ENCODE data around the gene PRDM16. TPM values are rescaled to one million over a fixed set of nuclear protein-coding genes. Genes with fewer than 3 reads are reported as not detected.

PRDM16 gene
- total RNA-seq, 1 experiment from 2014 or later = 1.6 TPM

- TF ChIP-seq PREB (CRISPR knock-in tag; IDR thresholded peaks at IDR 0.05; ENCODE audit: borderline replicate concordance) = no peak
- TF ChIP-seq ATF1 (CRISPR knock-in tag; IDR thresholded peaks at IDR 0.05) = no peak
- TF ChIP-seq ZNF396 (CRISPR knock-in tag; IDR thresholded peaks at IDR 0.05; ENCODE audit: borderline replicate concordance) = no peak
These were observed 148.2 kb downstream of the PRDM16 start (continued) for GRCh38 chr1:3217181-3217641.

- ATAC-seq (no peak), DNase-seq (ENCODE audit: low spot score) (no peak)
- ChIA-PET POLR2A (no interaction called here), CTCF (interaction anchor here (1.1 kb wide), 1 partner anchor 66 kb away, joined by 3 read pairs; no protein-coding TSS in a partner anchor)
- Mint-ChIP-seq H3K4me1 (peaks cover 6% of the 10 kb centered on the region; the same call in 1 of the 2 replicates), H3K27ac (no peak overlapping the region), H3K36me3 (no peaks in the 10 kb centered on the region), H3K27me3 (ENCODE audit: low read depth) (no peaks in the 10 kb centered on the region), H3K9me3 (no peaks in the 10 kb centered on the region), H3K4me3 (no peak overlapping the region)
- no peak for TF ChIP-seq ZSCAN18 (CRISPR knock-in tag; IDR thresholded peaks at IDR 0.05)
- TF ChIP-seq GRHL2 (CRISPR knock-in tag; IDR thresholded peaks at IDR 0.05; ENCODE audit: insufficient replicate concordance, severe bottlenecking) = no peak
- no peak for TF ChIP-seq ZNF281 (CRISPR knock-in tag; IDR thresholded peaks at IDR 0.05)
- TF ChIP-seq PRDM15 (CRISPR knock-in tag; IDR thresholded peaks at IDR 0.05) = no peak
- TF ChIP-seq CREM (CRISPR knock-in tag; IDR thresholded peaks at IDR 0.05) = no peak
- TF ChIP-seq STAT6 (CRISPR knock-in tag; conservative IDR thresholded peaks at IDR 0.05; ENCODE audit: low read depth) = no peak
- TF ChIP-seq EMX1 (CRISPR knock-in tag; IDR thresholded peaks at IDR 0.05) = no peak
- no peak for TF ChIP-seq SMAD3 (CRISPR knock-in tag; IDR thresholded peaks at IDR 0.05; ENCODE audit: borderline replicate concordance)
- no peak for TF ChIP-seq MXD4 (CRISPR knock-in tag; IDR thresholded peaks at IDR 0.05; ENCODE audit: borderline replicate concordance)
- TF ChIP-seq HMGXB4 (CRISPR knock-in tag; IDR thresholded peaks at IDR 0.05) = no peak
- no peak for TF ChIP-seq FOXP1 (CRISPR knock-in tag; IDR thresholded peaks at IDR 0.05; ENCODE audit: borderline replicate concordance)
- no peak for TF ChIP-seq NFE2L1 (CRISPR knock-in tag; IDR thresholded peaks at IDR 0.05)
- TF ChIP-seq ZNF396 (CRISPR knock-in tag; IDR thresholded peaks at IDR 0.05; ENCODE audit: borderline replicate concordance) = no peak
- no peak for TF ChIP-seq ZNF317 (CRISPR knock-in tag; IDR thresholded peaks at IDR 0.05; ENCODE audit: borderline replicate concordance, low read depth)
- TF ChIP-seq ZNF232 (CRISPR knock-in tag; IDR thresholded peaks at IDR 0.05) = no peak
These were observed 149.1 kb downstream of the PRDM16 start for GRCh38 chr1:3217979-3218679.
